ENCODE measurements around the gene OR5L2.

OR5L2 gene

GRCh38 chr11:55826919-55827318 is at the start of gene OR5L2:
OR5L2 (plus strand) TSS chr11:55827219; CDS start chr11:55827219, 0 bp downstream.
- no peak for TF ChIP-seq RAD21 (IDR thresholded peaks at IDR 0.05; ENCODE audit: low read depth)

GRCh38 chr11:55791606-55792005 is 35.4 kb upstream of the OR5L2 start:
- TF ChIP-seq REST (IDR thresholded peaks at IDR 0.05; ENCODE audit: low read depth): no peak
- TF ChIP-seq CEBPB (IDR thresholded peaks at IDR 0.05): no peak
- no peak for TF ChIP-seq RAD21 (IDR thresholded peaks at IDR 0.05; ENCODE audit: low read depth)
- no peak for TF ChIP-seq TAF1 (IDR thresholded peaks at IDR 0.05; ENCODE audit: low read depth)
- TF ChIP-seq EGR1 (IDR thresholded peaks at IDR 0.05): no peak
- no peak for TF ChIP-seq YY1 (IDR thresholded peaks at IDR 0.05; ENCODE audit: low read depth)
- no peak for TF ChIP-seq FOXM1 (IDR thresholded peaks at IDR 0.05; ENCODE audit: borderline replicate concordance, low read depth)
- TF ChIP-seq CREB1 (IDR thresholded peaks at IDR 0.05; ENCODE audit: low read depth): no peak
- no peak for TF ChIP-seq TCF12 (IDR thresholded peaks at IDR 0.05; ENCODE audit: low read depth)
- no peak for TF ChIP-seq NFIC (IDR thresholded peaks at IDR 0.05)
- TF ChIP-seq EP300 (IDR thresholded peaks at IDR 0.05; ENCODE audit: borderline replicate concordance): no peak
- TF ChIP-seq USF1 (IDR thresholded peaks at IDR 0.05): no peak
- TF ChIP-seq MAX (IDR thresholded peaks at IDR 0.05): no peak
- no peak for TF ChIP-seq ZBTB7A (IDR thresholded peaks at IDR 0.05; ENCODE audit: low read depth)
- no peak for TF ChIP-seq TEAD4 (IDR thresholded peaks at IDR 0.05)

- no peak for TF ChIP-seq RAD21 (IDR thresholded peaks at IDR 0.05; ENCODE audit: low read depth)
- no peak for TF ChIP-seq TEAD4 (IDR thresholded peaks at IDR 0.05)
- TF ChIP-seq USF1 (IDR thresholded peaks at IDR 0.05): no peak
- no peak for TF ChIP-seq MAX (IDR thresholded peaks at IDR 0.05)
- TF ChIP-seq FOXM1 (IDR thresholded peaks at IDR 0.05; ENCODE audit: borderline replicate concordance, low read depth): no peak
- no peak for TF ChIP-seq TCF12 (IDR thresholded peaks at IDR 0.05; ENCODE audit: low read depth)
- TF ChIP-seq ZBTB7A (IDR thresholded peaks at IDR 0.05; ENCODE audit: low read depth): no peak
- TF ChIP-seq EP300 (IDR thresholded peaks at IDR 0.05; ENCODE audit: borderline replicate concordance): no peak
- TF ChIP-seq EGR1 (IDR thresholded peaks at IDR 0.05): no peak
Observed at GRCh38 chr11:55793321-55793720, 33.7 kb upstream of the OR5L2 start.

GRCh38 chr11:55795256-55795655 is 31.8 kb upstream of the OR5L2 start, which contains the start of gene OR5D14:
OR5D14 (plus strand) TSS chr11:55795556; CDS start chr11:55795556, 0 bp downstream.
- TF ChIP-seq TAF1 (IDR thresholded peaks at IDR 0.05; ENCODE audit: low read depth) (no peak), ZBTB7A (IDR thresholded peaks at IDR 0.05; ENCODE audit: low read depth) (no peak), MAX (IDR thresholded peaks at IDR 0.05) (no peak), USF1 (IDR thresholded peaks at IDR 0.05) (no peak), FOXM1 (IDR thresholded peaks at IDR 0.05; ENCODE audit: borderline replicate concordance, low read depth) (no peak), NFIC (IDR thresholded peaks at IDR 0.05) (no peak), CEBPB (IDR thresholded peaks at IDR 0.05) (no peak), YY1 (IDR thresholded peaks at IDR 0.05; ENCODE audit: low read depth) (no peak), TEAD4 (IDR thresholded peaks at IDR 0.05) (no peak), EGR1 (IDR thresholded peaks at IDR 0.05) (no peak), CREB1 (IDR thresholded peaks at IDR 0.05; ENCODE audit: low read depth) (no peak), TCF12 (IDR thresholded peaks at IDR 0.05; ENCODE audit: low read depth) (no peak), EP300 (IDR thresholded peaks at IDR 0.05; ENCODE audit: borderline replicate concordance) (no peak), REST (IDR thresholded peaks at IDR 0.05; ENCODE audit: low read depth) (no peak), RAD21 (IDR thresholded peaks at IDR 0.05; ENCODE audit: low read depth) (no peak)

GRCh38 chr11:55806248-55806647 is 20.8 kb upstream of the OR5L2 start:
- TF ChIP-seq ZBTB7A (IDR thresholded peaks at IDR 0.05; ENCODE audit: low read depth) (no peak), TEAD4 (IDR thresholded peaks at IDR 0.05) (no peak), REST (IDR thresholded peaks at IDR 0.05; ENCODE audit: low read depth) (no peak), FOXM1 (IDR thresholded peaks at IDR 0.05; ENCODE audit: borderline replicate concordance, low read depth) (no peak), NFIC (IDR thresholded peaks at IDR 0.05) (no peak), TAF1 (IDR thresholded peaks at IDR 0.05; ENCODE audit: low read depth) (no peak), CREB1 (IDR thresholded peaks at IDR 0.05; ENCODE audit: low read depth) (no peak), RAD21 (IDR thresholded peaks at IDR 0.05; ENCODE audit: low read depth) (no peak)

Measured in Ishikawa (cell line).